Measurements from ENCODE around the gene VWA8. TPM values are rescaled to one million over a fixed set of nuclear protein-coding genes. Genes with fewer than 3 reads are reported as not detected.

Gene VWA8
- total and polyA plus RNA-seq, 2 of the 8 experiments (the other 6 are each of a cell fraction or from before 2014, with no cell fraction given) = 5.9 to 19.6 TPM

DNA sequence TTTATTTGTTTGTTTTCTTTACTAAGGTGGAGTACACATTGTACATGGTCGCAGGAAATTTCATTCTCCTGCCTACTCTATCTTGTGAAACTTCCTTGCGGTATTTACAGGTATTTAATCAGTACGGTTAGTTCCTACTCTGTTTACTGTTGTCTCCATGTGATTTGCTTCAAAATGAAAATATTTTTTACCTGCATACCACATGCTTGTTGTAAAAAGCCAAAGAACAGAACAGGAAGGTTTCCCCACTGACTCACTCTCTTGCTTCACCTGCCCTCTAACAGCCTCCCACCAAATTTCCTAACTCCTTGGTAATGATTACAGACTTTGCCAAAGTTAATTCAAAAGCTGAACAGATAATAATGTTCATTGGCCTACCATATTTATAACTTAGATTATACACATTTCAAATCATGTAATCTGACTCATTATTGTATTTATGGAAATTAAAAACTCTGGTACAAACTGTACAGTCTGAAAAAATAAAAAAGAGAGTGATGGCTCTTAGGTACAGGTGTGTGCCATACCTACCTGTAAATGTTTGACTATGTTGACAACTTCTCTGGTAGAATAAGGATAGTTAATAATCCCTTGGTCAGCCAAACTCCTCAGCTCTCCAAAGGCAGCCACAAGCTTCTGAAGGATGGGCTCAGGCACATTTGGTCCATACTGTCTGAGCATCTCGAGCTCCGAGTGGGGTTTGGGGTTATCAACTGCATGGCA lies 239.9 kb downstream of the VWA8 start:
- no peak overlapping the region for H2BK15ac ChIP-seq (ENCODE audit: low read length)
- POLR2A ChIA-PET (ENCODE audit: partially characterized antibody) = no interaction called here
- no peak overlapping the region for H3K14ac ChIP-seq (ENCODE audit: insufficient read length)
- no peak overlapping the region for H3K4ac ChIP-seq (replicated peaks; ENCODE audit: insufficient read length, low read depth, low read length)
- no peak overlapping the region for H3K27ac ChIP-seq (ENCODE audit: low read depth, low read length)
- H2BK12ac ChIP-seq (ENCODE audit: low read depth, low read length) = no peak overlapping the region
- H2BK5ac ChIP-seq (ENCODE audit: low read depth, low read length) = no peak overlapping the region
- WGBS, 2 experiments (ENCODE audit: extremely low coverage in 1 of 2, insufficient coverage in 1 of 2, insufficient read length in 1 of 2, insufficient replicate concordance in 2 of 2, low coverage in 1 of 2, low lambda C conversion rate in 2 of 2, missing lambda C conversion rate in 1 of 2) = 92% methylated on average over 5 of the region's 5 CpGs; no CpG with 5 or more reads in 1 of the 2 experiments
- no peak overlapping the region for H2BK20ac ChIP-seq (ENCODE audit: low read length)
- no peaks in the 10 kb centered on the region for H3K9me3 ChIP-seq (ENCODE audit: insufficient read depth in 2 of 2, low read depth in 1 of 2, low read length in 1 of 2)
- H3K18ac ChIP-seq (ENCODE audit: extremely low read depth, low read length) = no peak overlapping the region
- H4K8ac ChIP-seq (ENCODE audit: extremely low read depth, insufficient read depth, low read length) = no peak overlapping the region
- no peaks in the 10 kb centered on the region for H4K20me1 ChIP-seq (replicated peaks in 1 of 2; ENCODE audit: control insufficient read depth in 1 of 2, insufficient read depth in 2 of 2, low read length in 2 of 2)
- FAIRE-seq (no peak), DNase-seq (ENCODE audit: low read depth in 1 of 2, low spot score in 2 of 2) (no peak)
- no peak overlapping the region for H2BK120ac ChIP-seq (replicated peaks; ENCODE audit: low read depth, low read length)
- no peaks in the 10 kb centered on the region for H3K79me1 ChIP-seq (ENCODE audit: low read depth, low read length)
- CTCF ChIA-PET (ENCODE audit: partially characterized antibody) = interaction anchor here (0.8 kb wide), 1 partner anchor 108 kb away, joined by 3 read pairs; no protein-coding TSS in a partner anchor
- H2AK5ac ChIP-seq (ENCODE audit: low read depth, low read length) = no peak overlapping the region
- no peak overlapping the region for H4K5ac ChIP-seq (ENCODE audit: insufficient read length, low read depth, low read length)
- H3K4me2 ChIP-seq (ENCODE audit: insufficient read depth in 1 of 2, low read depth in 2 of 2, low read length in 2 of 2) = no peak overlapping the region
- no peaks in the 10 kb centered on the region for H3K23me2 ChIP-seq (ENCODE audit: low read depth, low read length)
- H3K36me3 ChIP-seq (ENCODE audit: control insufficient read depth in 2 of 4, insufficient read depth in 4 of 4, low read length in 3 of 4) = no peaks in the 10 kb centered on the region; a peak in 1 of 8 replicates
- H3K4me1 ChIP-seq (replicated peaks in 1 of 4; ENCODE audit: control insufficient read depth in 3 of 4, insufficient read depth in 4 of 4, low read length in 3 of 4) = no peaks in the 10 kb centered on the region
- H3K4me3 ChIP-seq (ENCODE audit: extremely low read depth in 1 of 4, insufficient read depth in 2 of 4, low read depth in 3 of 4, low read length in 4 of 4) = no peak overlapping the region
- no peaks in the 10 kb centered on the region for H3K79me2 ChIP-seq (ENCODE audit: control insufficient read depth in 1 of 2, insufficient read depth in 2 of 2, low read length in 2 of 2)
- no peak overlapping the region for H3K9ac ChIP-seq (replicated peaks in 1 of 4; ENCODE audit: extremely low read depth in 1 of 4, low read depth in 3 of 4, low read length in 3 of 4)
- H3K56ac ChIP-seq (replicated peaks; ENCODE audit: insufficient read length, low read depth, low read length) = no peak overlapping the region
- H3K27me3 ChIP-seq (replicated peaks in 1 of 4; ENCODE audit: control insufficient read depth in 3 of 4, extremely low read depth in 1 of 4, insufficient read depth in 3 of 4, low read length in 3 of 4) = no peaks in the 10 kb centered on the region
- H3K23ac ChIP-seq (ENCODE audit: insufficient read length) = no peak overlapping the region
- H4K91ac ChIP-seq (replicated peaks; ENCODE audit: insufficient read length, low read length) = no peak overlapping the region
- no peak overlapping the region for H2AFZ ChIP-seq (ENCODE audit: low read length)
- TF ChIP-seq BCL11A (IDR thresholded peaks at IDR 0.05; ENCODE audit: low read depth in 2 of 2, low read length in 2 of 2) (no peak), EZH2 (IDR thresholded peaks at IDR 0.05; ENCODE audit: low read depth, low read length, severe bottlenecking) (no peak), SIRT6 (IDR thresholded peaks at IDR 0.05; ENCODE audit: low read length) (no peak), CHD2 (IDR thresholded peaks at IDR 0.05; ENCODE audit: low read length) (no peak), KDM4A (IDR thresholded peaks at IDR 0.05; ENCODE audit: low read depth, low read length, severe bottlenecking) (no peak), RFX5 (IDR thresholded peaks at IDR 0.05; ENCODE audit: borderline replicate concordance, low read depth, low read length) (no peak), FOSL1 (IDR thresholded peaks at IDR 0.05; ENCODE audit: insufficient read depth, low read depth, low read length) (no peak), SP4 (IDR thresholded peaks at IDR 0.05; ENCODE audit: low read length) (no peak), RBBP5 (IDR thresholded peaks at IDR 0.05; ENCODE audit: borderline replicate concordance, low read depth, low read length) (no peak), SAP30 (IDR thresholded peaks at IDR 0.05; ENCODE audit: insufficient read depth, insufficient replicate concordance, low read length) (no peak), TAF7 (optimal IDR thresholded peaks at IDR 0.05; ENCODE audit: borderline replicate concordance, low read depth, low read length) (no peak), ASH2L (IDR thresholded peaks at IDR 0.05; ENCODE audit: low read length) (no peak), BRCA1 (IDR thresholded peaks at IDR 0.05; ENCODE audit: low read depth, low read length) (no peak), HDAC6 (IDR thresholded peaks at IDR 0.05; ENCODE audit: low read depth, low read length) (no peak)
